OCI-LY7 (cell line): ENCODE measurements around the gene CARD18. TPM values are rescaled to one million over a fixed set of nuclear protein-coding genes. Genes with fewer than 3 reads are reported as not detected.

Source experiments
- BruUV-seq: library from RNA; stranded (reverse); fragments of 400-500 nt; replicated peaks from 2 replicates; lab custom pipeline; 2021; lab: Mats Ljungman, UMichigan
- CTCF ChIA-PET: fragments of 300-600 bp; sonication (Branson Sonifier 250); formaldehyde crosslinking; loops from one replicate; lab custom pipeline; 2022; ENCODE audit warnings: antibody characterized with exemption; ENCODE audit not compliant: unreplicated experiment; lab: Charles Lee
- POLR2A ChIA-PET: fragments of 300-600 bp; sonication (Branson Sonifier 250); formaldehyde crosslinking; loops from one replicate; lab custom pipeline; 2022; ENCODE audit warnings: antibody characterized with exemption; lab: Charles Lee
- DNase-seq: peaks from one replicate; pipeline ENCODE4 v3.0.0-alpha.2; 2015; ENCODE audit warnings: low spot score
- H2AFZ ChIP-seq: fragments of 200-600 bp; sonication (generic), shearing (Covaris generic); 2 replicates; pipeline ENCODE4 v1.6.1; 2014; ENCODE audit warnings: mild to moderate bottlenecking, antibody characterized with exemption, low read length, moderate library complexity
- H3K27ac ChIP-seq: fragments of 200-600 bp; sonication (generic); 2 replicates; pipeline ENCODE4 v1.5.1; 2014; ENCODE audit warnings: mixed run types, low read depth, mild to moderate bottlenecking, moderate library complexity, low read length, inconsistent platforms; ENCODE audit not compliant: poor library complexity, severe bottlenecking
- H3K36me3 ChIP-seq: fragments of 200-600 bp; sonication (generic); 2 replicates; pipeline ENCODE4 v1.6.1; 2014; ENCODE audit warnings: mild to moderate bottlenecking, antibody characterized with exemption, low read length, moderate library complexity, mixed read lengths; ENCODE audit not compliant: insufficient read depth
- H3K4me1 ChIP-seq: fragments of 200-600 bp; sonication (generic); 2 replicates; pipeline ENCODE4 v1.5.1; 2014; ENCODE audit warnings: mild to moderate bottlenecking, low read length; ENCODE audit not compliant: insufficient read depth, poor library complexity, severe bottlenecking
- H3K4me2 ChIP-seq: fragments of 200-600 bp; sonication (generic); 2 replicates; pipeline ENCODE4 v1.6.1; 2014; ENCODE audit warnings: mild to moderate bottlenecking, low read length
- H3K4me3 ChIP-seq: fragments of 200-600 bp; sonication (generic); 2 replicates; pipeline ENCODE4 v1.5.1; 2014; ENCODE audit warnings: mild to moderate bottlenecking, low read depth, low read length; ENCODE audit not compliant: poor library complexity, severe bottlenecking
- H3K79me2 ChIP-seq: fragments of 200-600 bp; sonication (generic); 2 replicates; pipeline ENCODE4 v1.6.1; 2016; ENCODE audit warnings: low read depth, mild to moderate bottlenecking, low read length, moderate library complexity, mixed read lengths; ENCODE audit not compliant: insufficient read depth
- H3K9me2 ChIP-seq: fragments of 200-600 bp; sonication (generic); 2 replicates; pipeline ENCODE4 v1.6.1; 2016; ENCODE audit warnings: mild to moderate bottlenecking, low read length, mixed read lengths; ENCODE audit not compliant: insufficient read depth
- H3K9me3 ChIP-seq: fragments of 200-600 bp; sonication (generic); 2 replicates; pipeline ENCODE4 v1.6.1; 2014; ENCODE audit warnings: mild to moderate bottlenecking, mixed run types, low read length, mixed read lengths
- H4K20me1 ChIP-seq: fragments of 200-600 bp; sonication (generic); 2 replicates; pipeline ENCODE4 v1.6.1; 2014; ENCODE audit warnings: mild to moderate bottlenecking, antibody characterized with exemption, low read length, moderate library complexity, mixed read lengths; ENCODE audit not compliant: insufficient read depth
- EZH2phosphoT487 ChIP-seq: fragments of 200-600 bp; sonication (generic); IDR thresholded peaks from 2 replicates; pipeline ENCODE4 v1.6.1; 2018; ENCODE audit warnings: low read depth, borderline replicate concordance, mild to moderate bottlenecking, mixed run types, antibody characterized with exemption, low read length, moderate library complexity, mixed read lengths
- intact Hi-C: fragments of 100-400 bp; cut with micrococcal nuclease; formaldehyde crosslinking; loops from one replicate; pipeline ENCODE4 v1.10.0; 2022; ENCODE audit not compliant: unreplicated experiment
- total RNA-seq, 2 experiments: library from RNA; depleted of rRNA in 1 of 2; stranded (reverse); fragments of >200 nt in 1 of 2; shearing (Covaris generic) in 1 of 2; gene quantifications; 2 replicates each; pipeline ENCODE4 v1.2.3, GENCODE V29; 2014 to 2022
- TF ChIP-seq, protein P1 (sequence below): fragments of 200-600 bp; sonication (generic); conservative IDR thresholded peaks from 2 replicates; pipeline ENCODE4 v1.5.1; 2014; ENCODE audit warnings: mild to moderate bottlenecking, antibody characterized with exemption, low read length, moderate library complexity, mixed read lengths

The CARD18 gene
- total RNA-seq, 2 experiments from 2014 or later, result not detected

- Histone ChIP-seq H3K36me3 (no peaks in the 10 kb centered on the region), H4K20me1 (no peaks in the 10 kb centered on the region), H3K9me3 (no peaks in the 10 kb centered on the region), H3K9me2 (no peaks in the 10 kb centered on the region), H3K4me2 (no peak overlapping the region), H2AFZ (no peak overlapping the region), H3K27ac (no peak overlapping the region), H3K4me1 (no peaks in the 10 kb centered on the region), H3K4me3 (no peak overlapping the region), H3K79me2 (no peaks in the 10 kb centered on the region)
- BruUV-seq, result no TSS peak
- no peak for DNase-seq
- POLR2A ChIA-PET, result no interaction called here
- TF ChIP-seq, protein P1, sequence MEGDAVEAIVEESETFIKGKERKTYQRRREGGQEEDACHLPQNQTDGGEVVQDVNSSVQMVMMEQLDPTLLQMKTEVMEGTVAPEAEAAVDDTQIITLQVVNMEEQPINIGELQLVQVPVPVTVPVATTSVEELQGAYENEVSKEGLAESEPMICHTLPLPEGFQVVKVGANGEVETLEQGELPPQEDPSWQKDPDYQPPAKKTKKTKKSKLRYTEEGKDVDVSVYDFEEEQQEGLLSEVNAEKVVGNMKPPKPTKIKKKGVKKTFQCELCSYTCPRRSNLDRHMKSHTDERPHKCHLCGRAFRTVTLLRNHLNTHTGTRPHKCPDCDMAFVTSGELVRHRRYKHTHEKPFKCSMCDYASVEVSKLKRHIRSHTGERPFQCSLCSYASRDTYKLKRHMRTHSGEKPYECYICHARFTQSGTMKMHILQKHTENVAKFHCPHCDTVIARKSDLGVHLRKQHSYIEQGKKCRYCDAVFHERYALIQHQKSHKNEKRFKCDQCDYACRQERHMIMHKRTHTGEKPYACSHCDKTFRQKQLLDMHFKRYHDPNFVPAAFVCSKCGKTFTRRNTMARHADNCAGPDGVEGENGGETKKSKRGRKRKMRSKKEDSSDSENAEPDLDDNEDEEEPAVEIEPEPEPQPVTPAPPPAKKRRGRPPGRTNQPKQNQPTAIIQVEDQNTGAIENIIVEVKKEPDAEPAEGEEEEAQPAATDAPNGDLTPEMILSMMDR, result no peak
- TF ChIP-seq EZH2phosphoT487, result no peak
- CTCF ChIA-PET, result no interaction called here
- intact Hi-C loops, result no loop called here
Observed at GRCh38 chr11:105177658-105178057, 38.1 kb upstream of the CARD18 start.

- no peak for DNase-seq
- Histone ChIP-seq H3K79me2 (no peaks in the 10 kb centered on the region), H3K4me2 (no peak overlapping the region), H3K36me3 (no peaks in the 10 kb centered on the region), H3K27ac (no peak overlapping the region), H3K4me3 (no peak overlapping the region), H3K4me1 (no peaks in the 10 kb centered on the region), H2AFZ (no peak overlapping the region), H4K20me1 (no peaks in the 10 kb centered on the region), H3K9me3 (no peaks in the 10 kb centered on the region), H3K9me2 (no peaks in the 10 kb centered on the region)
- ChIA-PET CTCF (no interaction called here), POLR2A (interaction anchor here (0.7 kb wide), 1 partner anchor 1942 kb away, joined by 3 read pairs; no protein-coding TSS in a partner anchor)
- TF ChIP-seq, protein P1, result no peak
- no peak for TF ChIP-seq EZH2phosphoT487
- intact Hi-C loops, result no loop called here
- BruUV-seq, result no TSS peak
Observed at GRCh38 chr11:105168457-105168856, 28.9 kb upstream of the CARD18 start.

DNA sequence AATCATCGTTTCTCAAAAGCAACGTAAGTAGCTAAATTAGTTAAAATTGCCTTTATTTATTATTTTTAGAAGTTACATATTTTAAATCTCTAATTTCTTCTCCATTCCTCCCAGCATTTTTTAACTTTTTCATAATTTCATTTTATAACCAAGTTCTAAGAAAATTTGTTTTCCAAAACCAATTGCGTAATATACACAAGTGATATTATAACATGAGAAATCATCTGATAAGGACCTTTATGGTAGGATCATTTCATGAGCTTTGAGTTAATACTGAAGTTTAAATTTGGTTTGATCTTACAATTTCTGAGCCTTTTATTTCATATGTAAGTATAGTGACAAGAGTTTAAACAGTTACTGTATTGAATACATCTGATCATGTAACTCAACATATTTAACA lies 27.7 kb upstream of the CARD18 start:
- no peak for DNase-seq
- CTCF ChIA-PET, result no interaction called here
- TF ChIP-seq, protein P1, result no peak
- TF ChIP-seq EZH2phosphoT487, result no peak
- H3K79me2 ChIP-seq, result no peaks in the 10 kb centered on the region
- no peak overlapping the region for H3K4me2 ChIP-seq
- no peaks in the 10 kb centered on the region for H3K9me2 ChIP-seq
- POLR2A ChIA-PET, result no interaction called here
- H2AFZ ChIP-seq, result no peak overlapping the region
- no TSS peak for BruUV-seq
- H3K9me3 ChIP-seq, result no peaks in the 10 kb centered on the region
- no peaks in the 10 kb centered on the region for H4K20me1 ChIP-seq
- no peak overlapping the region for H3K27ac ChIP-seq
- H3K4me1 ChIP-seq, result no peaks in the 10 kb centered on the region
- no peaks in the 10 kb centered on the region for H3K36me3 ChIP-seq
- intact Hi-C loops, result no loop called here
- no peak overlapping the region for H3K4me3 ChIP-seq
